HG03439 (cell line): ENCODE data around the gene ADORA2B.
"Not testable (repeated sequence)": the region's sequence is repeated elsewhere in the genome, so short reads cannot be mapped to it uniquely, and the experiment has no call there.

ENCODE experiments used
- ATAC-seq: cut with Tn5 transposase; IDR thresholded peaks from one replicate; pipeline ENCODE4 v1.9.1; 2021; ENCODE audit warnings: mild to moderate bottlenecking, moderate library complexity; ENCODE audit not compliant: unreplicated experiment

ADORA2B gene

GRCh38 chr17:15979013-15979412, 34.1 kb downstream of the ADORA2B start:
- not testable (repeated sequence) for ATAC-seq

GRCh38 chr17:15981208-15981607, 36.3 kb downstream of the ADORA2B start:
- ATAC-seq, result no peak

- no peak for ATAC-seq
Measured at GRCh38 chr17:15981646-15982580, 37.0 kb downstream of the ADORA2B start.

GRCh38 chr17:15996322-15996721, 51.4 kb downstream of the ADORA2B start:
- ATAC-seq, result no peak

DNA sequence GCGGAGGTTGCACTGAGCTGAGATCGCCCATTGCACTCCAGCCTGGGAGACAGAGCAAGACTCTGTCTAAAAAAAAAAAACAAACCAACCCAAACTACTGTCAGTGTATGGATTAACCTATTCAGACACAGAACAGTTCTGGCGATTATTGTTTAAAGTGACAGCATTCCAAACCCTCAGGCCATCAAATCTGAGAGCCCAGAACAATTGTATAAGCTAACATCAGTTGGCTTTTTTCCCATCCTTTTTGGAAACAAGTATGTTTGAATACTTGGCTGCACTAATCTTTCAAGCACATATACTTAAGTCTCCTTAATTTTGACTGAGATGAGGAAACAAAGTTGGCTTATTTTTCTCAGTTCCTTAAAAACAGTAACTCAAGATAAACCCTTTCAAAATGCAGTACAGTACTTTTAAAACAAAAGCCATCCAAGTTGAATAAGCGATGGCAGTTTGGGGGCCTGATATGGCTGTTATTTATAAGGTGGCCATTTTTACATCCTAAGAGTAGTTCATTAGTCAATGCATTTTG, 53.2 kb downstream of the ADORA2B start:
- ATAC-seq, result no peak

DNA sequence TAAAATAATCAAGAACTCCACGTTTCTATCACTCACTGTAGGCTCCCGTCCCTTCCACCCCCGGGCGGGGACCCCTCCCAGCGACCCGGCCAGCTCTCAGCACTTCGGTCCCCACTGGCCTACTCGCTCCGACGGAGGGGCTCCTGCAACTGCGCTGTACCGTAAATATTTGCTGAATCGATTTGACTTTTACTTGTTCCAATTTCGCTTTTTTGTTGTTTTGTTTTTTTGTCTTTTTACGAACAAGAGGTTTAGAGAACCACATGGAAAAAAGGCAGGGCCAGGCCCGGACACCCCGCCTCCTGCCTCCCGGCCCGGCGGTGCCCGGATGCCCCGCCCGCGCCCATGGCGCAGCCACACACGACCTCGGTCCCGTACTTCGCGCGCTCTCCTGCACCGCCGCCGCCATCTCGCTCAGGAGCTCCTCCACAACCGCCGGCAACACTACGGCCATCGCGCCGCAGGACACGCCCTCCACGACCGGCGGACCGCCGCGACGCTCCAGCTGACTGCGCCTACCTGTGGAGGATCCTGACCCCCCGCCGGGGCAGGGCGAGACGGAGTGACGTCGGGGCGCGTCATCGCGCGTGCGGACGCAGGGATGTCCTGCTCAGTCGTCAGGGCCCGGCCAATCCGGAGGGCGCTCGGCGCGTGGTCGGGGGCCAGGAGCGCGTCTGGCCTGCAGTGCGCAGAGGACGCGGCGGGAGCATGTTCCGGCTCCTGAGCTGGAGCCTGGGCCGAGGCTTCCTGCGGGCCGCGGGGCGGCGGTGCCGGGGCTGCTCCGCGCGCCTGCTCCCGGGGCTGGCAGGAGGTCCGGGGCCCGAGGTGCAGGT, 54.4 kb downstream of the ADORA2B start, which contains the start of the genes TTC19 and ZSWIM7:
TSS of gene TTC19 (plus strand) at position 684 of the 833 bp plus-strand sequence. CDS start at position 709, 25 bp downstream.
TSS of gene ZSWIM7 (minus strand) at position 564 of the 833 bp plus-strand sequence. CDS start at position 454, 110 bp downstream.
- ATAC-seq, result peak; percentile 95

GRCh38 chr17:15999974-16000827, 55.3 kb downstream of the ADORA2B start:
- no peak for ATAC-seq

- no peak for ATAC-seq
Measured at GRCh38 chr17:16001226-16001897, 56.4 kb downstream of the ADORA2B start.

- ATAC-seq, result no peak
Measured at GRCh38 chr17:16002708-16003260, 57.9 kb downstream of the ADORA2B start.

DNA sequence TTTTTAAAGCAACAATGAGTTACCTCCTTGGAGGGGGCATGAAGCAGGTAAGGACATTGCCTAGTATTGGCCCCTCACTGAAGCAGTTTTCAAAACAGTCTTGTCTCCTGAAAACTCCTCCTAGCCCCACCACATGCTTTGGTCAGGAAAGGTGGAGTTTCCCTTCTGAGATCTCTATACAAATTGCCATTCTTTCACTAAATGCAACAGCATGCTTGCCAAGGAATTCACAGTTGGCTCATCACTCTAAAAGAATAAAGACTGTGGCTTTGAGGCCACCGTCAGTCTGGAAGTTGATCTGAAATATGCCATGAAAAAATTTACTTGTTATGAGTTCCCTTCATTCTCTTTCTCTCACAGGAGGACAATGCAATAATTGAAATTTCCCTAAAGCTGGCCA, 58.9 kb downstream of the ADORA2B start:
- no peak for ATAC-seq

GRCh38 chr17:16005636-16006035, 60.7 kb downstream of the ADORA2B start:
- ATAC-seq, result no peak

- no peak for ATAC-seq
Measured at GRCh38 chr17:16007439-16007838, 62.5 kb downstream of the ADORA2B start.

DNA sequence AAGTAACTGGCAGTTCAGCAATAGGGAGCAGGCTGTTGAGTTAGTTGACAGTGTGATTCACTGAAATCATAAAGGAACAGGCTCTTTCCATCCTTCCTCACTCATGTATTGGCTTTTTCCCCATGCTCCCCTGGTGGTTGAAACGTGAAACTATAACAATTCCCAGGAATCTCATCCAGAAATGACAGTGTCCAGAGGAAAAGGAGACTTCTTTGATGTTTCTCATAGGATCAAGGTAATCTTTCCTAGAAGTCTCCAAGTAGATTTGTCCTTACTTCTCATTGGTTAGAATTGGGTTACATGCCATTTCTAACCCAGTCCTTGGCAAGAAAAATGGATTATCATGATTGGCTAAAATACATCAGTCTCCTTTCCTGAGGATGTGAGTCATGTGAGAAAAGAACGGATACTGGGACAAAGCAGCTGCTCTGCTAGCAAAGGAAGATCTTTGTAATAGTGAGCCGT, 69.0 kb downstream of the ADORA2B start:
- no peak for ATAC-seq

DNA sequence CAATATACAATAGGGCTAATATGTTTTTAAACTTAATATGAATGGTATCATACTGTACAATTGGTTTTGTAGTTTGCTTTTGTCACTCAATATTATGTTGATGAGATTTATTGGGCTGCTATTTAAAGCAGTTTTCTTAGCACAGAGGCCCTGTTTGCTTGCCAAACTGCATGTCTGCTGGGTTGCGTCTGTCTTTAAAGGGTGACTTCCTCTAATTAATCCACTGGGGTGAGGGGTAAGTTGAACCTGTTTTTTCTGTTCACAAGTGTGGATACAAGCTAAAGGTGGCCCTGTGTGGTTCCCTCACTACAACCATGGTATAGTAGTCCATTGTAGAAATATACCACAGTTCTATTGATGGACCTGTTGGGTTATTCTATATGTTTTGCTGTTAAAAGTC, 74.4 kb downstream of the ADORA2B start:
- no peak for ATAC-seq

GRCh38 chr17:16023881-16024280, 79.0 kb downstream of the ADORA2B start:
- no peak for ATAC-seq

DNA sequence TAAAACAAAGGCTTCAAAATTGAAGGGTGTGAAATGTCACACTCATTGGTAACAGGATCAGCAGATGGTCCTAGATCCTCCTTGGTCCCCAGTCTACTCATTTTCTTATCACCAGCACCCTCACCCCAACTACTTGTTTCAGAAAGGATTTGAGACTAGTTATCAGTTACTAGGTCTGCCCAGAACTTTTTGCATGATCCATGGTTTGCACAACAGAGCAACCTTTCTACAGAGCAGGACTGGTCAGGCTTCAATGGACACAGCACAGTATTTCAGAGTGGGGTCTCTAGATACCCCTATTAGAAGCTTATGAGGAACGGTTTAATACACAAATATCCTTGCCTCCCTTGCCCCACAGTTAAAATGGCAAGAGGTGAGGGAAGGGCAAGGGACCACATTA, 80.3 kb downstream of the ADORA2B start:
- ATAC-seq, result no peak
